ENCODE measurements around the gene CYP24A1.

DNA sequence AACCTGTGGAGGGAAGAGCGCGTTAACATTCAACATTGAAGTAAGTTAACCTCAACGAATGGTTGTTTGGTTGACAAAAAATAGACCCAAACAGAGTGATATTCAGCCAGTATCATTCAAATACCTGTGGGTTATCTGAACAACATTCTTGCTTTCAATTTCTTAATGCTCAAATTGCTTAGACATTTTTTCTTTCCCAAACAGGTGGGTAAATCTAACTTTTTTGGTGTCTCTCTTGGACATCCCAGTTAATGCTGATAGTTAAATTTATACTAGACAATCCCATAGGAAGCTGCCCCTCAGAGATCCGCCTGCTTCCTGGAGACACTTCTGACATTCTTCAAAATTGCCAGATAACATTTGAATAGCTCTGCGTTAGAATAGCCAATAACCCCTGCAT is 20.0 kb upstream of the CYP24A1 start:
- TF ChIP-seq POLR2A (IDR thresholded peaks at IDR 0.05): no peak
- TF ChIP-seq, protein P1, sequence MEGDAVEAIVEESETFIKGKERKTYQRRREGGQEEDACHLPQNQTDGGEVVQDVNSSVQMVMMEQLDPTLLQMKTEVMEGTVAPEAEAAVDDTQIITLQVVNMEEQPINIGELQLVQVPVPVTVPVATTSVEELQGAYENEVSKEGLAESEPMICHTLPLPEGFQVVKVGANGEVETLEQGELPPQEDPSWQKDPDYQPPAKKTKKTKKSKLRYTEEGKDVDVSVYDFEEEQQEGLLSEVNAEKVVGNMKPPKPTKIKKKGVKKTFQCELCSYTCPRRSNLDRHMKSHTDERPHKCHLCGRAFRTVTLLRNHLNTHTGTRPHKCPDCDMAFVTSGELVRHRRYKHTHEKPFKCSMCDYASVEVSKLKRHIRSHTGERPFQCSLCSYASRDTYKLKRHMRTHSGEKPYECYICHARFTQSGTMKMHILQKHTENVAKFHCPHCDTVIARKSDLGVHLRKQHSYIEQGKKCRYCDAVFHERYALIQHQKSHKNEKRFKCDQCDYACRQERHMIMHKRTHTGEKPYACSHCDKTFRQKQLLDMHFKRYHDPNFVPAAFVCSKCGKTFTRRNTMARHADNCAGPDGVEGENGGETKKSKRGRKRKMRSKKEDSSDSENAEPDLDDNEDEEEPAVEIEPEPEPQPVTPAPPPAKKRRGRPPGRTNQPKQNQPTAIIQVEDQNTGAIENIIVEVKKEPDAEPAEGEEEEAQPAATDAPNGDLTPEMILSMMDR (IDR thresholded peaks at IDR 0.05): no peak
